ENCODE measurements around the gene SERPINA5. TPM values are rescaled to one million over a fixed set of nuclear protein-coding genes. Genes with fewer than 3 reads are reported as not detected.
"Not testable (repeated sequence)": the region's sequence is repeated elsewhere in the genome, so short reads cannot be mapped to it uniquely, and the experiment has no call there.

SERPINA5 gene
- total RNA-seq, 2 donors from 2014 or later, result not detected

GRCh38 chr14:94608966-94609365, 27.7 kb downstream of the SERPINA5 start:
- not testable (repeated sequence) for H3K36me3 Mint-ChIP-seq (ENCODE audit: insufficient read depth in 2 of 2); H3K4me3 Mint-ChIP-seq; H3K4me1 Mint-ChIP-seq (ENCODE audit: low read depth); H3K27me3 Mint-ChIP-seq (ENCODE audit: low read depth); ATAC-seq (replicated peaks in 1 of 2); H3K27ac Mint-ChIP-seq; DNase-seq; H3K9me3 Mint-ChIP-seq

DNA sequence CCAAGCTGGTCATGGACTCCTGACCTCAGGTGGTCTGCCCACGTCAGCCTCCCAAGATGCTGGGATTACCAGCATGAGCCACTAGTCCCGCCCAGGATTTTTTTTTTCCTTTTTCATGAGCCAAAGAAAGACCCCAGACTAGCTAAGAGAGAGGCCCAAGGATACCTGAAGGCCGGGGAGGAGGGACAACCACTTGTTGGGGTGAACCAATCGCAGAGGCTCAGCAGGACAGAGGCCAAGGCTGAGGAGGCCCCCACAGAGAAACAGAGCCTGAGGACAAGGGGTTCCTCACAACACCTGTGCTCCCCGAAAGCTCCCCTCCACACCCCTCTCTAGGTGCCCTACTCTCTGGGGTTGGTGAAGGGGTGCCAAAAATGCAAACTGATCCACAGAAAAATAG, 30.0 kb downstream of the SERPINA5 start:
- Mint-ChIP-seq H3K4me3 (no peak overlapping the region), H3K36me3 (ENCODE audit: insufficient read depth in 2 of 2) (peaks cover 0 to 1% of the 10 kb centered on the region in 2 donors), H3K27me3 (ENCODE audit: low read depth) (no peaks in the 10 kb centered on the region), H3K9me3 (peaks cover 0 to 1% of the 10 kb centered on the region in 2 donors), H3K4me1 (ENCODE audit: low read depth) (no peaks in the 10 kb centered on the region), H3K27ac (no peak overlapping the region)
- DNase-seq, result no peak
- ATAC-seq (replicated peaks in 1 of 2), result no peak

DNA sequence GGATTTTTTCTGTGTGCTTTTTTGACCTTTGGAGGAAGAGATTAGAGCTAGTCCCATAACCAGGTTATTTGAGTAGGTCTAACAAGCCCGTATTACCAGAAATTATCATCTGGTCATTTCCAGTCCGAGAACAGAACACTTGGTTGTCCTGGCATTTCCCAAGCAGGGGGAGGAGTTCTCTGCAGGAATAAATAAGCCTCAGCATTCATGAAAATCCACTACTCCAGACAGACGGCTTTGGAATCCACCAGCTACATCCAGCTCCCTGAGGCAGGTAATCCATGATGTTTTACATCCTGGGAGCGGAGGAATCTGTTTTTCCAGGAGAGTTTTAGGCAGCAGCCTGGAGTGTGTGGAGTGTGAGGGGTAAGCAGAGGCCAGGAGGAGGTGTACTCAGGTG, 30.9 kb downstream of the SERPINA5 start, which contains the start of gene SERPINA3:
TSS of gene SERPINA3 (plus strand) at position 218 of the 400 bp plus-strand sequence. CDS start 2,051 bp downstream, outside the sequence.
- H3K27ac Mint-ChIP-seq, result no peak within 1 kb of the TSS
- H3K4me1 Mint-ChIP-seq (ENCODE audit: low read depth), result no peaks in the 10 kb centered on the region
- DNase-seq (no peak), ATAC-seq (replicated peaks in 1 of 2) (no peak)
- peaks cover 4% of the 10 kb centered on the region in 2 donors for H3K9me3 Mint-ChIP-seq
- H3K36me3 Mint-ChIP-seq (ENCODE audit: insufficient read depth in 2 of 2), result peaks cover 1 to 2% of the 10 kb centered on the region in 2 donors
- no peaks in the 10 kb centered on the region for H3K27me3 Mint-ChIP-seq (ENCODE audit: low read depth)
- no peak within 1 kb of the TSS for H3K4me3 Mint-ChIP-seq

DNA sequence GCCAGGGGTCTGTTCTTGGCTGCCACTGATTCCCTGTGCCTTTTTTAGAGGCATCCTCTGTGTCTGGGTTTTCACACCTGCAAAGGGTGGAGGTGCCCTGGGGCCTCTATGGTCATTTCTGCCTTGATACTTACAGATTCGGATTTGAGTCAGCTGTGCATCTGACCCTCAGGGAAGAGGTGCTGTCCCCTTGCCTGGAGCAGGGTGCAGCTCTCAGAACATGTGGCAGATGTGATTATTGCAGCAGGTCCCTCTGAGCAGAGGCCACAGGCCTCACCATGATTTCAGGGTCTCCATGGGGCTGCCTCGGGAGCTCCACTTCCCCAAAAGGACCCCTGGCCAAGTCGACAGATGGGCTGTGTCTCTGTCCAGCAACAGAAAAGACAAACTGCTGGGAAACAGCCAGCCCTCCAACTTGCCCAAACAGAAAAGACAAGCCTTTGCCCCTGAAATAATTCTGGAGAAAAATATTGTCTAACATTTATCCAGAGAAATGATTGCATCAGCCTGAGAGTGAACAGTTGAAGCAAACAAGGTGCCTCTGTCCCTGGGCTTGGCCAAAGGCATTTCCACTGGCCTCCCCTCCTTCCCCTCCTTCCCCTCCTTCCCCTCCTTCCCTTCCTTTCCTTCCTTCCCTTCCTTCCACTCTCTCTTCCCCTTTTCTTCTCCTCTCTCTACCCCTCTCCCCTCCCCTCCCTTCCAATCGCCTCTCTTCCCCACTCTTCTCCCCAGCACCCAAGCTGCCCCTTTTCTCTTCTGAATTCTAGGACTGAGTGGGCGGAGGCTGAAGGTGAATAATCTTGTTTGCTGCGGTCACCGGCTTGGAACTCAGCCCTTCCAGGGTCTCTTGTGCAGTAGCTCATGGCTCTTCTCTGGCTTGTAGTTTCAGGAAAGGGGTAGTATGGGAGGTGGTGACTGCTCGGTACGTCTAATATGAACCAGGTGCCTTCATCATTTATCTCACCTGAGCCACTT, 31.6 kb downstream of the SERPINA5 start:
- ATAC-seq (replicated peaks in 1 of 2) (no peak), DNase-seq (no peak)
- H3K27ac Mint-ChIP-seq, result no peak overlapping the region
- H3K36me3 Mint-ChIP-seq (ENCODE audit: insufficient read depth in 2 of 2), result peaks cover 2 to 3% of the 10 kb centered on the region in 2 donors
- H3K27me3 Mint-ChIP-seq (ENCODE audit: low read depth), result no peaks in the 10 kb centered on the region
- H3K4me3 Mint-ChIP-seq, result no peak overlapping the region
- H3K9me3 Mint-ChIP-seq, result peaks cover 4 to 5% of the 10 kb centered on the region in 2 donors
- no peaks in the 10 kb centered on the region for H3K4me1 Mint-ChIP-seq (ENCODE audit: low read depth)

- Mint-ChIP-seq H3K36me3 (ENCODE audit: insufficient read depth in 2 of 2) (peaks cover 4 to 8% of the 10 kb centered on the region in 2 donors), H3K9me3 (peaks cover 9 to 10% of the 10 kb centered on the region in 2 donors), H3K27me3 (ENCODE audit: low read depth) (no peaks in the 10 kb centered on the region), H3K4me1 (ENCODE audit: low read depth) (no peaks in the 10 kb centered on the region), H3K27ac (no peak overlapping the region), H3K4me3 (no peak overlapping the region)
- no peak for DNase-seq
- no peak for ATAC-seq (replicated peaks in 1 of 2)
Measured at GRCh38 chr14:94613720-94614644, 32.8 kb downstream of the SERPINA5 start.

GRCh38 chr14:94614802-94615201, 33.6 kb downstream of the SERPINA5 start:
- Mint-ChIP-seq H3K27ac (no peak overlapping the region), H3K36me3 (ENCODE audit: insufficient read depth in 2 of 2) (peaks cover 3 to 9% of the 10 kb centered on the region in 2 donors), H3K9me3 (peaks cover 10 to 12% of the 10 kb centered on the region in 2 donors), H3K4me3 (no peak overlapping the region), H3K4me1 (ENCODE audit: low read depth) (no peaks in the 10 kb centered on the region), H3K27me3 (ENCODE audit: low read depth) (no peaks in the 10 kb centered on the region)
- ATAC-seq (replicated peaks in 1 of 2) (no peak), DNase-seq (no peak)

DNA sequence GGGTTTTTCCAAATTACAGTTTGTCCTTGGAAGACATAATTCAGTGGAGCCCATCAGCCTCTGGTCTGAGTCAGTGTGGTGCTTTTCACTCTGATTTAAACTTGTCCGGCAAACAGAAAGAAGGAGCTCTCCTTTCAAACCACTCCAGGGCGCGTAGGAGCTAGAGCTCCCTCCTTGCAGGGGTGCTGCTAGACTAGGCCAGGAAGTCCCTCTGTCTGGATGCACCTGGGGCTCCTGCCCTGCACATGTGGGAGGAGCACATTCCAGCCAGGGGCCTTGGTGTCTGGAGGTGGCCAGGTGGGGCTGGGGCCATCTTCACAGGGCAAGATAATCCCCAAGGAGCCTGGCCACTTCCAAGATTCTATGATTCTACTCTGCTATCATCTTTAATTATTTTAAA, 34.0 kb downstream of the SERPINA5 start:
- Mint-ChIP-seq H3K4me3 (no peak overlapping the region), H3K27me3 (ENCODE audit: low read depth) (no peaks in the 10 kb centered on the region), H3K4me1 (ENCODE audit: low read depth) (no peaks in the 10 kb centered on the region), H3K9me3 (peaks cover 12 to 15% of the 10 kb centered on the region in 2 donors), H3K27ac (no peak overlapping the region), H3K36me3 (ENCODE audit: insufficient read depth in 2 of 2) (peaks cover 3 to 9% of the 10 kb centered on the region in 2 donors)
- DNase-seq (no peak), ATAC-seq (replicated peaks in 1 of 2) (no peak)

- H3K27ac Mint-ChIP-seq, result no peak overlapping the region
- no peaks in the 10 kb centered on the region for H3K27me3 Mint-ChIP-seq (ENCODE audit: low read depth)
- no peaks in the 10 kb centered on the region for H3K4me1 Mint-ChIP-seq (ENCODE audit: low read depth)
- H3K36me3 Mint-ChIP-seq (ENCODE audit: insufficient read depth in 2 of 2), result peaks cover 3 to 9% of the 10 kb centered on the region in 2 donors
- no peak overlapping the region for H3K4me3 Mint-ChIP-seq
- peaks cover 12 to 15% of the 10 kb centered on the region in 2 donors for H3K9me3 Mint-ChIP-seq
- ATAC-seq (replicated peaks in 1 of 2) (no peak), DNase-seq (no peak)
Measured at GRCh38 chr14:94615823-94616570, 34.8 kb downstream of the SERPINA5 start.

DNA sequence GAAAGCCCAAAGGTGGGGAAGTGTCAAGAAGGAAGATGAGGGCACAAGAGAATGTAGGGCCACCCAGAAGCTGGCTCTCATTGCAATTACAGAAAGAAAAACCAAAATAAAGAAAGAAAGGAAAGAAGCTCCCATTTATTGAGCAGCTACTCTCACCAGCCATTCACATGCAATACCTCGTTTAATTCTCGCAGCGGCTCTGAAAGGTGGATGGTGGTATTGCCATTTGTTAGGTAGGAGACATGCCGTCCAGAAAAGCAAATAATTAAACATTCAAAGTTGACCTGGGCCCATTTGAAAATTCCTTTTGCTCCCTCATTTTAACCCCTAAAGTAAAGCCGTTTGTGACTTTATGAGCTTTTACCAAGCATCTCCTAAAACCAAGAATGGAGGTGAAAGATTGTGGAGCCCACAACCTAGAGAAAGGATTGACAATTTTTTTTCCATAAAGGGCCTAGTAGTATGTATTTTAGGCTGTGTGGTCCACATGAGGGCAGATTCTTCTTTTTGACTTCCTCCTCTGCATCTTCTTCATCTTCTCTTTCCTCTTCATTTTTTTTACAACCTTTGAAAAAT, 36.2 kb downstream of the SERPINA5 start:
- Mint-ChIP-seq H3K4me3 (no peak overlapping the region), H3K27ac (no peak overlapping the region), H3K9me3 (peaks cover 12 to 15% of the 10 kb centered on the region in 2 donors), H3K36me3 (ENCODE audit: insufficient read depth in 2 of 2) (peaks cover 3 to 9% of the 10 kb centered on the region in 2 donors), H3K27me3 (ENCODE audit: low read depth) (no peaks in the 10 kb centered on the region), H3K4me1 (ENCODE audit: low read depth) (no peaks in the 10 kb centered on the region)
- no peak for ATAC-seq (replicated peaks in 1 of 2)
- DNase-seq, result no peak

GRCh38 chr14:94617988-94618822, 37.0 kb downstream of the SERPINA5 start:
- Mint-ChIP-seq H3K4me3 (no peak overlapping the region), H3K27ac (no peak overlapping the region), H3K27me3 (ENCODE audit: low read depth) (no peaks in the 10 kb centered on the region), H3K36me3 (ENCODE audit: insufficient read depth in 2 of 2) (peaks cover 3 to 9% of the 10 kb centered on the region in 2 donors), H3K4me1 (ENCODE audit: low read depth) (no peaks in the 10 kb centered on the region), H3K9me3 (peaks cover 12 to 15% of the 10 kb centered on the region in 2 donors)
- no peak for DNase-seq
- no peak for ATAC-seq (replicated peaks in 1 of 2)

GRCh38 chr14:94619297-94619696, 38.1 kb downstream of the SERPINA5 start:
- DNase-seq (no peak), ATAC-seq (replicated peaks in 1 of 2) (no peak)
- H3K4me1 Mint-ChIP-seq (ENCODE audit: low read depth), result no peaks in the 10 kb centered on the region
- peaks cover 12 to 15% of the 10 kb centered on the region in 2 donors for H3K9me3 Mint-ChIP-seq
- H3K4me3 Mint-ChIP-seq, result no peak overlapping the region
- no peak overlapping the region for H3K27ac Mint-ChIP-seq
- no peaks in the 10 kb centered on the region for H3K27me3 Mint-ChIP-seq (ENCODE audit: low read depth)
- H3K36me3 Mint-ChIP-seq (ENCODE audit: insufficient read depth in 2 of 2), result peaks cover 3 to 9% of the 10 kb centered on the region in 2 donors
